GM06990 (cell line): Measurements from ENCODE around the gene MUC4.

ENCODE experiments used
- DNase-seq: peaks from one replicate; pipeline ENCODE4 v3.0.0-alpha.2; 2011; ENCODE audit not compliant: insufficient read length; ENCODE audit errors: extremely low read depth
- H3K27me3 ChIP-seq: replicated peaks from 2 replicates; pipeline ENCODE4 v1.6.0; 2011; ENCODE audit warnings: low read length; ENCODE audit not compliant: control insufficient read depth, insufficient read depth
- H3K36me3 ChIP-seq: 2 replicates; pipeline ENCODE4 v1.5.1; 2011; ENCODE audit warnings: low read length; ENCODE audit not compliant: control insufficient read depth, insufficient read depth
- H3K4me3 ChIP-seq: replicated peaks from 2 replicates; pipeline ENCODE4 v1.5.1; 2011; ENCODE audit warnings: low read depth, mild to moderate bottlenecking, control low read depth, low read length
- TF ChIP-seq, protein P1 (sequence below): IDR thresholded peaks from 2 replicates; pipeline ENCODE4 v1.5.1; 2011; ENCODE audit warnings: low read length, control low read depth, mild to moderate bottlenecking, inconsistent platforms; ENCODE audit not compliant: insufficient read depth, poor library complexity, severe bottlenecking

Gene MUC4

DNA sequence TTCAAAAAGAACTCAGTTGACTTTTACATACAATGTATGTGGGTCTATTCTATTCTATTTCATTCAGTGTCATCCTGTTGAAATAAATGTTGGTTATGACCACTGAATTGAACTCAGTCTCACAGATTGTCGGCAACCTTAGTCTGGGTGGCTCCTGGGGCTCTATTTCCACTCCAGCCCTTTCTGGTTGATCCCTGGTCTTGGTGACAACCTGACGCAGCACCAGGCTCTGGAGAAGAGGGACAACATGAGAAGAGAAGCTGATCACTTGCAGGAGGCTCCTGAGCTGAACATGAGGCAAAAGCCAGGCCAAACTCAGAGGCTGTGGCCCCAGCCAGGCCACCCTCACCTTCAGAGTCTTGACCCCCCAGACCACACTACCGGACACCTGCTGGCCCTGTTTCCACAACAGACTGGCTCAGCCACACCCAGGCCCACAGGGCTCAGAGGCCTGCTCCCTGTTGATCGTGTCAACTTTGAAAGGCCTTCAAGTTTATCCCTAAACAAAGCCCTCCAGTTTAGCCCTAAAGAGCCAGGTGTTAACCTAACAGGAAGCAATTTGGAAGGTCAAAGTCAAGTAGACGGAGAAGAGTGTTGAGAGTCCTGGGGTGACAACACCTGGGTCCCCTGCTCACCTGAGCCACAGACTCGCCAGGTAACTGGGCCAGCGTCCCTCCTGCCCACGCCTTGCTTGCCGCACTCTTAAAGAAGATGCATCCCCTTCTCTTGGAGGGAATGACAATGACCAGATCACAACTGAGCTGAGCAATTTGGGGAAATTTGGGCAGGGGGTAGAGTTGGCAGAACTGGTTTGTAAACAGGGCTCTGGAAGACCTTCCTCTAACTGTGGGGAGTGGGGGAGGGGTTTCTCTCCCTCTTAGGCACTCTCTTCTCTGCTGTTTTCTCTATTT lies 106.4 kb downstream of the MUC4 start:
- no peak for DNase-seq
- no peak overlapping the region for H3K4me3 ChIP-seq
- H3K27me3 ChIP-seq, result no peaks in the 10 kb centered on the region
- H3K36me3 ChIP-seq, result no peaks in the 10 kb centered on the region
- TF ChIP-seq, protein P1, sequence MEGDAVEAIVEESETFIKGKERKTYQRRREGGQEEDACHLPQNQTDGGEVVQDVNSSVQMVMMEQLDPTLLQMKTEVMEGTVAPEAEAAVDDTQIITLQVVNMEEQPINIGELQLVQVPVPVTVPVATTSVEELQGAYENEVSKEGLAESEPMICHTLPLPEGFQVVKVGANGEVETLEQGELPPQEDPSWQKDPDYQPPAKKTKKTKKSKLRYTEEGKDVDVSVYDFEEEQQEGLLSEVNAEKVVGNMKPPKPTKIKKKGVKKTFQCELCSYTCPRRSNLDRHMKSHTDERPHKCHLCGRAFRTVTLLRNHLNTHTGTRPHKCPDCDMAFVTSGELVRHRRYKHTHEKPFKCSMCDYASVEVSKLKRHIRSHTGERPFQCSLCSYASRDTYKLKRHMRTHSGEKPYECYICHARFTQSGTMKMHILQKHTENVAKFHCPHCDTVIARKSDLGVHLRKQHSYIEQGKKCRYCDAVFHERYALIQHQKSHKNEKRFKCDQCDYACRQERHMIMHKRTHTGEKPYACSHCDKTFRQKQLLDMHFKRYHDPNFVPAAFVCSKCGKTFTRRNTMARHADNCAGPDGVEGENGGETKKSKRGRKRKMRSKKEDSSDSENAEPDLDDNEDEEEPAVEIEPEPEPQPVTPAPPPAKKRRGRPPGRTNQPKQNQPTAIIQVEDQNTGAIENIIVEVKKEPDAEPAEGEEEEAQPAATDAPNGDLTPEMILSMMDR, result no peak

DNA sequence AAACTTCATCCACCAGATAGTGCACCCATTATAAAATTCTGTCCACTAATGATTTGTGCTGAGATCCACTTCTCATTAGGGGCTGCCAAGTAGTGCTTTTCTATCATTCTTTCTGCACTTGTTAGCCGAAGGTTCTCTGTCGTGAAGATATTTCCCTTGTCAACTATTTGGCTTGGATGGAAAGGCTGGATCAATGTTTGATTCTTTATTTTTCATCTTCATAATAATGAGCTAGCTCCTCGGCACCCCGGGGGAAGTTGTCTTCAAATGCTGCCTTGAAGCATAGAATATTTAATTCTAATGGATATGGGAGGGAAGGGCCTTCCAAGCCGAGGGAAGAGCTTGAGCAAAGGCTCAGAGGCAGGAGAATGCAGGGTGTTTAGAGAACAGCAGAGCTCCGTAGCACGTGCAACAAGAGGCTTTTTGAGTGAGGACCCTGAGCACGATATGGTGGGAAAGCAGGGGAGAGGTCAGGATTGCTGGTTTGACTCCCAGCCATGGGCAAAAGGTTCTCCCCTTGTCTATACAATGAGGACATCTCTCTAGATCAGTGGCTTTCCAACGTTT lies 107.2 kb downstream of the MUC4 start:
- H3K36me3 ChIP-seq, result no peaks in the 10 kb centered on the region
- H3K4me3 ChIP-seq, result no peak overlapping the region
- TF ChIP-seq, protein P1, result no peak
- H3K27me3 ChIP-seq, result no peaks in the 10 kb centered on the region
- DNase-seq, result no peak

DNA sequence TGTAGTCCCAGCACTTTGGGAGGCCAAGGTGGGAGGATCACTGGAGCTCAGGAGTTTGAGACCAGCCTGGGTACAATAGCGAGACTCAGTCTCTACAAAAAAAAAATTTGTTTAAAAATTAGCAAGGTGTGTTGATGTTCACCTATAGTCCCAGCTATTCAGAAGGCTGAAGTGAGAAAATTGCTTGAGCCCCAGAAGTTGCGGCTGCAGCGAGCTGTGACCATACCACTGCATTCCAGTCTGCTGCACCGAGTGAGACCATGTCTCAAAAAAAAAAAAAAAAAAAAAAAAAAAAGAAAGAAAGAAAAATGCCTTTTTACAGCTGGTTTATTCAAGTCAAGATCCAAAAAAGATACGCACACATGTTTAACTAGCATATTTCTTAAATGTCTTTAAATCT lies 108.0 kb downstream of the MUC4 start:
- TF ChIP-seq, protein P1, result no peak
- Histone ChIP-seq H3K4me3 (no peak overlapping the region), H3K36me3 (no peaks in the 10 kb centered on the region; the same call in 1 of the 2 replicates), H3K27me3 (no peaks in the 10 kb centered on the region)
- DNase-seq, result no peak

DNA sequence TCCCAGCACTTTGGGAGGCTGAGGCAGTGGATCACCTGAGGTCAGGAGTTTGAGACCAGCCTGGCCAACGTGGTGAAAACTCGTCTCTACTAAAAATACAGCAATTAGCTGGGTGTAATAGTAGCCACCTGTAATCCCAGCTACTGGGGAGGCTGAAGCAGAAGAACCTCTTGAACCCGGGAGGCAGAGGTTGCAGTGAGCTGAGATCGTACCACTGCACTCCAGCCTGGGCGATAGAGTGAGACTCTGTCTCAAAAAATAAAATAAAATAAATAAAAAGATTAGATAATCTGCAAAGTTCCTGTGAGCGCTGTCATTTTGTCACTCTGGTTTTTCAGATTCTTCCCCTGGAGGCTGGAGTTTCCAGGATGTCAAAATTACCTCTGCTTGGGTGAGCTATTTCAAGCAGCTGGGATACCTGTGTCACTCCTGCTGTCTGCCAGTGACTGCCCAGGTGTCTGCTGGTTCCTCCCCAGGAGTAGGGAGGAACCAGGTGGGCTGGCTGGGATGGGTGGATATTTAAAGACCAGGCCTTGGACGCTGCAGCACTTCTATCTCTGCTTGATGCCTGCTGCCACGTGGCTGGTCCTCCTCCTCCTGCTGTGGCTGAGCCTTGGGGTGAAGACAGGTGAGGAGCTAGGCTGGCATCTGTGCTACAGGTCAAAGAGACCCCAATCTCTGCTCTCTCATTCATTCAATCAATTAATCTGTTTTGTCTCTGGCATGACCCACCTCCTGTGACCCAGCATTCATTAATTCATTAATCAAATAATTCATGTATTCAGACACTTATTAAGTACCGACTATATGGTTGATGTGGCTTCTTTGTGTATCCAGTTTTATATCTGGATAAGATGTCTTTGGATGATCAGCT lies 110.5 kb downstream of the MUC4 start:
- TF ChIP-seq, protein P1, result no peak
- peaks cover 3% of the 10 kb centered on the region for H3K36me3 ChIP-seq
- no peak overlapping the region for H3K4me3 ChIP-seq
- DNase-seq, result no peak
- no peaks in the 10 kb centered on the region for H3K27me3 ChIP-seq

DNA sequence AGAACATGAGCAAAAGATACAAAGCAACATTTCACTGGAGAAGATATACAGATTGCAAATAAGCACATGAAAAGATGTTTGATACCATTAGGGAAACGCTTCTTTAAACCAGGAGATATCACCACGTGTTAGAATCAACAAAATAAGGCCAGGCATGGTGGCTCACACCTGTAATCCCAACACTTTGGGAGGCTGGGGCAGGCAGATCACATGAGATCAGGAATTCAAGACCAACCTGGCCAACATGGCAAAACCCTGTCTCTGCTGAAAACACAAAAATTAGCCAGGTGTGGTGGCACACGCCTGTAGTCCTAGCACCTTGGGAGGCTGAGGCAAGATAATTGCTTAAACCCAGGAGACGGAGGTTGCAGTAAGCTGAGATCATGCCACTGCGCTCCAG lies 111.4 kb downstream of the MUC4 start:
- TF ChIP-seq, protein P1, result no peak
- Histone ChIP-seq H3K36me3 (peaks cover 3% of the 10 kb centered on the region), H3K27me3 (no peaks in the 10 kb centered on the region), H3K4me3 (no peak overlapping the region)
- DNase-seq, result no peak
